Transverse colon (tissue), 4 donors: ENCODE data around the gene DLG2. TPM values are rescaled to one million over a fixed set of nuclear protein-coding genes. Genes with fewer than 3 reads are reported as not detected.

Experiments
- DNase-seq: peaks from one replicate; pipeline ENCODE4 v3.0.0-alpha.2; 2019
- H3K27ac ChIP-seq, 4 donors: fragments of 200-600 bp; sonication (generic); 2 replicates each; pipeline ENCODE4 v1.5.1; 2016 to 2018; ENCODE audit warnings: inconsistent platforms in 4 of 4
- H3K27me3 ChIP-seq: fragments of 200-600 bp; sonication (generic); 2 replicates; pipeline ENCODE4 v1.5.1; 2017; ENCODE audit warnings: inconsistent platforms
- H3K36me3 ChIP-seq, 4 donors: fragments of 200-600 bp; sonication (generic); 2 replicates each; pipeline ENCODE4 v1.5.1; 2017 to 2019; ENCODE audit warnings: inconsistent platforms in 4 of 4
- H3K4me1 ChIP-seq, 4 donors: fragments of 200-600 bp; sonication (generic); 2 replicates each; pipeline ENCODE4 v1.5.1; 2017 to 2020; ENCODE audit warnings: inconsistent platforms in 4 of 4
- H3K4me3 ChIP-seq, 4 donors: fragments of 200-600 bp; sonication (generic); 1 replicate in 1 of 4; 2 replicates in 3 of 4; pipeline versions ENCODE4 v1.5.1 to v1.6.1; 2017 to 2019; ENCODE audit warnings: inconsistent platforms in 4 of 4
- H3K9me3 ChIP-seq, 2 donors: fragments of 200-600 bp; sonication (generic); 2 replicates each; pipeline ENCODE4 v1.5.1; 2017 to 2019; ENCODE audit warnings: inconsistent platforms in 2 of 2
- EP300 ChIP-seq: sonication (generic); formaldehyde crosslinking; IDR thresholded peaks from one replicate; pipeline ENCODE4 v1.6.1; 2017; ENCODE audit warnings: antibody characterized with exemption, low read depth
- POLR2A ChIP-seq: fragments of 450-650 bp; IDR thresholded peaks from one replicate; pipeline ENCODE4 v1.6.1; 2016; ENCODE audit warnings: antibody characterized with exemption, mild to moderate bottlenecking, moderate library complexity
- POLR2AphosphoS5 ChIP-seq, 3 donors: sonication (generic); formaldehyde crosslinking; IDR thresholded peaks; one replicate each; pipeline ENCODE4 v1.6.1; 2016; ENCODE audit warnings: antibody characterized with exemption in 3 of 3
- WGBS, 2 donors: methylation state at CpG; one replicate each; pipeline ENCODE4 v1.1.5; 2018; ENCODE audit warnings: low coverage in 1 of 2; 5-methylcytosine and 5-hydroxymethylcytosine counted together
- in situ Hi-C, 4 donors: fragments of 200-750 bp; cut with MboI; loops; one replicate each; pipeline versions ENCODE4 v1.15.0 to v1.15.1; 2017; ENCODE audit warnings: low sequenced_read_pairs in 3 of 4, low pct_ligation_motif_present in 1 of 4, low pct_unique_long_range_greater_than_20kb in 1 of 4
- intact Hi-C: fragments of 100-400 bp; cut with DNase I; formaldehyde crosslinking; loops from one replicate; pipeline ENCODE4 v1.15.1; 2023; ENCODE audit warnings: low total_unique reads
- total RNA-seq, 4 donors: library from RNA; depleted of rRNA; stranded (reverse); fragments of >200 nt; gene quantifications; one replicate each; pipeline ENCODE4 v1.1.0, GENCODE V29; 2016
- TF ChIP-seq, protein P1 (sequence below), 5 experiments: fragments of 200-600 bp in 3 of 5; fragments of 450-650 bp in 2 of 5; sonication (generic) in 3 of 5; IDR thresholded peaks; 1 replicate in 2 of 5; 2 replicates in 3 of 5; pipeline ENCODE4 v1.5.1; 2016 to 2017; ENCODE audit warnings: antibody characterized with exemption in 5 of 5, inconsistent platforms in 3 of 5, mild to moderate bottlenecking in 2 of 5, moderate library complexity in 1 of 5

DLG2 gene
- total RNA-seq, 4 donors from 2014 or later, result 1.9 to 28.3 (median 3.7) TPM

DNA sequence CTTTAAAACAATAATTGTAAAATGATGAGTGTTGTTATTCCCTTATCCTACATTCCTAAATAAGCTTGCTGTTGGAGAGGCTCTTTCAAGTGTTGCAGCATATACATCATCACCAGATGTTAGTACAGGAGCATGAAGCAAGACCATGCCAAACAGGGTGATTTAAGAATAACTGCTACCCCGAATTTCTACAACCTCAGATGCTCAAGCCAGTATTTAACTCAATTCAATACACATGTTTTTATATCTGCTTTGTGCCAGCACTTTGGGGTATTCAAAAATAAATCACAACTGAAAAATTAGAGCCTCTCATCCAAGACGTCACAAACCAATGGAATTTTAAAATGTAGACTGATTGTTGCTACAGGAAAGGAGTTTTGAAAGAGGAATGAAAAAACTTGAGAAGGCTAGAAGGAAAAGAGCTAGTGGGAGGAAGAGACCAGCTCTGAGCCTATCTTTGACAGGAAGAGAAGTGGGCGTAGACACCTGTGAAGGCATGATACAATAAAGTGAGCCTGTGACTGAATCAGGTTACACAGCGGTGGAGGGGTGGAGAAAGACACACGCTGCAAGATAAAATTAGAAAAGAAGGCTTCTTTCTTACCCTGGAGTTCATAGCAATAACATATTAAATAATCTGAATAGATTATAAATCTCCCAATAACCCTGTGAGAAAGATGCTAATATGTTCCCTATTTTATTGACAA lies 95.8 kb downstream of the DLG2 start:
- Histone ChIP-seq H3K27me3 (no peaks in the 10 kb centered on the region), H3K4me1 (no peaks in the 10 kb centered on the region), H3K36me3 (no peaks in the 10 kb centered on the region), H3K9me3 (peaks cover 4 to 5% of the 10 kb centered on the region in 2 donors), H3K4me3 (no peak overlapping the region), H3K27ac (no peak overlapping the region)
- in situ Hi-C loops, result no loop called here
- no peak for DNase-seq
- intact Hi-C loops, result no loop called here
- 51 to 62% methylated on average over 5 of the region's 5 CpGs for WGBS, 2 donors
- TF ChIP-seq, protein P1, sequence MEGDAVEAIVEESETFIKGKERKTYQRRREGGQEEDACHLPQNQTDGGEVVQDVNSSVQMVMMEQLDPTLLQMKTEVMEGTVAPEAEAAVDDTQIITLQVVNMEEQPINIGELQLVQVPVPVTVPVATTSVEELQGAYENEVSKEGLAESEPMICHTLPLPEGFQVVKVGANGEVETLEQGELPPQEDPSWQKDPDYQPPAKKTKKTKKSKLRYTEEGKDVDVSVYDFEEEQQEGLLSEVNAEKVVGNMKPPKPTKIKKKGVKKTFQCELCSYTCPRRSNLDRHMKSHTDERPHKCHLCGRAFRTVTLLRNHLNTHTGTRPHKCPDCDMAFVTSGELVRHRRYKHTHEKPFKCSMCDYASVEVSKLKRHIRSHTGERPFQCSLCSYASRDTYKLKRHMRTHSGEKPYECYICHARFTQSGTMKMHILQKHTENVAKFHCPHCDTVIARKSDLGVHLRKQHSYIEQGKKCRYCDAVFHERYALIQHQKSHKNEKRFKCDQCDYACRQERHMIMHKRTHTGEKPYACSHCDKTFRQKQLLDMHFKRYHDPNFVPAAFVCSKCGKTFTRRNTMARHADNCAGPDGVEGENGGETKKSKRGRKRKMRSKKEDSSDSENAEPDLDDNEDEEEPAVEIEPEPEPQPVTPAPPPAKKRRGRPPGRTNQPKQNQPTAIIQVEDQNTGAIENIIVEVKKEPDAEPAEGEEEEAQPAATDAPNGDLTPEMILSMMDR (IDR thresholded peaks at IDR 0.05), result no peak
- TF ChIP-seq EP300 (no peak), POLR2AphosphoS5 (IDR thresholded peaks at IDR 0.05) (no peak), POLR2A (no peak)

DNA sequence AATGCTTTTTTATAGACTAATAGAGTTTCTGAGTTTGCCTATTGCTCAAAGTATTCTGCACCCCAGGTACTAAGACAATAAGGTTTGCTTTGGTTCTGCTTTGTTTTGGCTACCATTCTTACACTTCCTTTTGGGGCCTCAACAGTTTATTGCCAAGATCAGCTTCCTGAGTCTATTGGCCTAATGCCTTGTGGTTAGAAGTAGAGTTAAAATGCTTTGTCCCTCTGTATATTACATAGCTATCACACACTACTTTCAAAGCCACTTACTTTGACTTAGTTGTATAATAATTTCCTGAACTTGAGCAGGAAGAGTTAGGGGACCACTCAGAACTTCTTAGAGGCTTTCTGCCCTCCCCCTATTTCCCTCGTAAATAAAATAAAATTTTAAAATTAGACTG lies 96.5 kb downstream of the DLG2 start:
- TF ChIP-seq EP300 (no peak), POLR2AphosphoS5 (IDR thresholded peaks at IDR 0.05) (no peak)
- TF ChIP-seq, protein P1 (IDR thresholded peaks at IDR 0.05), result no peak
- H3K27ac ChIP-seq, result no peak overlapping the region
- H3K36me3 ChIP-seq, result no peaks in the 10 kb centered on the region
- no peak overlapping the region for H3K4me3 ChIP-seq
- H3K9me3 ChIP-seq, result peaks cover 4 to 5% of the 10 kb centered on the region in 2 donors
- no peaks in the 10 kb centered on the region for H3K27me3 ChIP-seq
- no peaks in the 10 kb centered on the region for H3K4me1 ChIP-seq
- intact Hi-C loops (no loop called here), in situ Hi-C loops (no loop called here)
- WGBS, 2 donors, result 69 to 93% methylated on average over 1 of the region's 1 CpG
- DNase-seq, result no peak

DNA sequence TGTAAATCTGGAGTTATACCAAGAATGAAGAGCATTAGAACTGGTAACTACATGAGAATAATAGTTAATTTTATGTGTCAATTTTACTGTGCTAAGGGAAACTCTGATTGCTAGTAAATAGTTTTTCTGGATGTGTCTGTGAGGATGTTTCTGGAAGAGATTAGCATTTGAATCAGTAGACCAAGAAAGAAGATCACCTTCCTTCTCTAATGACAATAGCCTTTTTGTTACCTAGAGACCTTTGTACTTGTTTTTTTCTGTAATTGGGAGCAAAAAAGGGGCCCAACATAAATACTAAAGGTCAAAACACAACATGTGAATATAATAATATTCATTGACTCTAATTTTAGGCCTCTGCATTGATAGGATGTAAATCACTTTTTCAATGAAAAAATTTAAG lies 100.6 kb downstream of the DLG2 start:
- intact Hi-C loops, result no loop called here

DNA sequence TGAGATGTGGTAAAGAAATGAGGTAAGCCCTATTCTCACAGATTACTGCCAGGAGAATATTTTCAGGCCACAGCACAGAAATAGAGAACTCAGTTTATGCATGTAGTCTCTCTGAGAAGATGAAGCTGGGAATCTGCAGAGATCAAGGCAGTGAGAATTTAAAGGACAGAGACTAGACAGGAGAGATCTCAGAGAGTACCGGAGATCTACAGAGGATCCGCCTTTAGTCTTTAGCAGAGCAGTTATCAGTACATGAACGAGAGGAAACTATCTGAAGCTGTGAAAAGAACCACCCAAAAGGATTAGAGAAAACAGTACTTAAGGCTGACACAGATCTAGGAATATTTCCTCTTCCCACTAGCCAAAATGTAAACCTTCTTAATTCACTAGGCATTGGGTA lies 101.5 kb downstream of the DLG2 start:
- H3K9me3 ChIP-seq, result peaks cover 4 to 5% of the 10 kb centered on the region in 2 donors
- 70 to 77% methylated on average over 3 of the region's 3 CpGs for WGBS, 2 donors
- TF ChIP-seq, protein P1 (IDR thresholded peaks at IDR 0.05), result no peak
- TF ChIP-seq EP300 (no peak), POLR2AphosphoS5 (IDR thresholded peaks at IDR 0.05) (no peak), POLR2A (no peak)
- in situ Hi-C loops (no loop called here), intact Hi-C loops (loop anchor here (1.0 kb wide), 1 partner anchor 19 kb away; no protein-coding TSS in a partner anchor)
- no peak overlapping the region for H3K27ac ChIP-seq
- no peaks in the 10 kb centered on the region for H3K27me3 ChIP-seq
- no peaks in the 10 kb centered on the region for H3K36me3 ChIP-seq
- DNase-seq, result no peak
- no peaks in the 10 kb centered on the region for H3K4me1 ChIP-seq
- no peak overlapping the region for H3K4me3 ChIP-seq

More for the DNA sequence above, 100.6 kb downstream of the DLG2 start:
- H3K4me1 ChIP-seq, result no peaks in the 10 kb centered on the region
- H3K4me3 ChIP-seq, result no peak overlapping the region
- no peaks in the 10 kb centered on the region for H3K36me3 ChIP-seq
- TF ChIP-seq EP300 (no peak), POLR2A (no peak), POLR2AphosphoS5 (IDR thresholded peaks at IDR 0.05) (no peak)
- TF ChIP-seq, protein P1 (IDR thresholded peaks at IDR 0.05), result no peak
- in situ Hi-C loops, result no loop called here
- H3K9me3 ChIP-seq, result peaks cover 0 to 5% of the 10 kb centered on the region in 2 donors
- no peaks in the 10 kb centered on the region for H3K27me3 ChIP-seq
- no peak overlapping the region for H3K27ac ChIP-seq
- DNase-seq, result no peak
